Measurements from ENCODE around the gene CDH12. TPM values are rescaled to one million over a fixed set of nuclear protein-coding genes. Genes with fewer than 3 reads are reported as not detected.
"Not testable (repeated sequence)": the region's sequence is repeated elsewhere in the genome, so short reads cannot be mapped to it uniquely, and the experiment has no call there.

Gene CDH12
- polyA plus RNA-seq, 1 experiment, result not detected

DNA sequence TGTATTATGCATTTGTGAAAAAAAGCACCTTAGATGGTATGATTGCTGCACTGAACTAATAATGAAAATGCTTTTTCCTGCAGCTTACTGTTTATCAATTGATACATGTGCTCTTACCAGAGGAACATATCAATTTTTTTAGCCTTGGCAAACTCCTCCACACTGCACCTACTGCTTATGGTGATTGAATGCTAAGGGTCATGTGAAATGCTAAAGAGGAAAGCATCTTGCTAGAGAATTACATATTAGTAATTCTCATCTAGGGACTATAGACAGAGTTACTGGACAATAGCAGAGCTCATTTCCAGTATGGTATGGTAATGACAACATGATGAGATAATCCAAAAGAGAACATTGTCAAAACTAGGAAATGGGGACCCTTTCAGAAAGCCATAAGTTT, 817.1 kb downstream of the CDH12 start:
- Histone ChIP-seq H3K4me3 (ENCODE audit: low read depth, low read length) (no peak overlapping the region), H3K9me3 (ENCODE audit: control insufficient read depth, insufficient read depth, low read length) (no peaks in the 10 kb centered on the region), H3K27me3 (ENCODE audit: control insufficient read depth, insufficient read depth, low read length) (no peaks in the 10 kb centered on the region), H3K27ac (ENCODE audit: low read depth, low read length) (no peak overlapping the region)
- ChIA-PET POLR2A (no interaction called here), CTCF (no interaction called here)
- TF ChIP-seq, protein P1, sequence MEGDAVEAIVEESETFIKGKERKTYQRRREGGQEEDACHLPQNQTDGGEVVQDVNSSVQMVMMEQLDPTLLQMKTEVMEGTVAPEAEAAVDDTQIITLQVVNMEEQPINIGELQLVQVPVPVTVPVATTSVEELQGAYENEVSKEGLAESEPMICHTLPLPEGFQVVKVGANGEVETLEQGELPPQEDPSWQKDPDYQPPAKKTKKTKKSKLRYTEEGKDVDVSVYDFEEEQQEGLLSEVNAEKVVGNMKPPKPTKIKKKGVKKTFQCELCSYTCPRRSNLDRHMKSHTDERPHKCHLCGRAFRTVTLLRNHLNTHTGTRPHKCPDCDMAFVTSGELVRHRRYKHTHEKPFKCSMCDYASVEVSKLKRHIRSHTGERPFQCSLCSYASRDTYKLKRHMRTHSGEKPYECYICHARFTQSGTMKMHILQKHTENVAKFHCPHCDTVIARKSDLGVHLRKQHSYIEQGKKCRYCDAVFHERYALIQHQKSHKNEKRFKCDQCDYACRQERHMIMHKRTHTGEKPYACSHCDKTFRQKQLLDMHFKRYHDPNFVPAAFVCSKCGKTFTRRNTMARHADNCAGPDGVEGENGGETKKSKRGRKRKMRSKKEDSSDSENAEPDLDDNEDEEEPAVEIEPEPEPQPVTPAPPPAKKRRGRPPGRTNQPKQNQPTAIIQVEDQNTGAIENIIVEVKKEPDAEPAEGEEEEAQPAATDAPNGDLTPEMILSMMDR (IDR thresholded peaks at IDR 0.05; ENCODE audit: low read depth, low read length), result no peak
- no peak for DNase-seq (ENCODE audit: low read depth, low spot score)

GRCh38 chr5:22033066-22033465, 820.1 kb downstream of the CDH12 start:
- Histone ChIP-seq H3K27me3 (ENCODE audit: control insufficient read depth, insufficient read depth, low read length) (no peaks in the 10 kb centered on the region), H3K27ac (ENCODE audit: low read depth, low read length) (no peak overlapping the region), H3K4me3 (ENCODE audit: low read depth, low read length) (no peak overlapping the region), H3K9me3 (ENCODE audit: control insufficient read depth, insufficient read depth, low read length) (no peaks in the 10 kb centered on the region)
- TF ChIP-seq, protein P1 (IDR thresholded peaks at IDR 0.05; ENCODE audit: low read depth, low read length), result no peak
- CTCF ChIA-PET, result no interaction called here
- POLR2A ChIA-PET, result no interaction called here
- no peak for DNase-seq (ENCODE audit: low read depth, low spot score)

DNA sequence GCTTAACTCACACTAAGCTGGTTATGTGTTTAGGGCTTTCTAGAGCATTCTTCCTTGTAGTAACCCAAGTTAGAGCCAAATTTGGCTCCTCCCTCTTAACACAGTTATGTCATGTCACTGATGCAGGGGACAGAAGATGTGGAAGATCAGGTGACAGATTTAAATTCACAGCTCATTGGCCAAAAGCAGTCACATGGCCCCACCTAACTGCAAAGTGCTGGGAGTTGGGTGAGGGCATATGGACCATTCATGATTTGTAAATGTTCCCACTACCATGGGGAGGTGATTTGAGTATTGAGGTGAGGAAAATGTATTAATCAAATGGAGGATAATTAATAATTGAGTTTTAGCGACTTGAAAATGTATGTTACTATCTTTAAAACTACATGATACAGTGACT, 829.4 kb downstream of the CDH12 start:
- no peaks in the 10 kb centered on the region for H3K9me3 ChIP-seq (ENCODE audit: control insufficient read depth, insufficient read depth, low read length)
- no peak overlapping the region for H3K27ac ChIP-seq (ENCODE audit: low read depth, low read length)
- TF ChIP-seq, protein P1 (IDR thresholded peaks at IDR 0.05; ENCODE audit: low read depth, low read length), result no peak
- ChIA-PET CTCF (no interaction called here), POLR2A (no interaction called here)
- H3K27me3 ChIP-seq (ENCODE audit: control insufficient read depth, insufficient read depth, low read length), result no peaks in the 10 kb centered on the region
- H3K4me3 ChIP-seq (ENCODE audit: low read depth, low read length), result no peak overlapping the region
- DNase-seq (ENCODE audit: low read depth, low spot score), result no peak

DNA sequence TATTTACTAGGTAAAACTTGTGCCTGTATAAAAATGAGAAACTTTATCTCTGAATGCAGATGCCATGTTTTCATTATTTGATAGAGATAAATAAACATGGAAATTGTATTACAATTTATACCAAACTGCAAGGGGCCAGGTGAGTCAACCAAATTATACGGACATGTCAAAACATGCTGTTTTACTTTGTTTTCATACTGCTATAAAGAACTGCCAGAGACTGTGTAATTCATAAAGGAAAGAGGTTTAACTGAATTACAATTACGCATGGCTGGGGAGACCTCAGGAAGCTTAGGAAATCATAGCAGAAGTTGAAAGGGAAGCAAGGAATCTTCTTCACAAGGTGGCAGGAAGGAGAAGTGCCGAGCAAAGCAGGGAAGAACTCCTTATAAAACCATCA, 840.3 kb downstream of the CDH12 start:
- H3K27ac ChIP-seq (ENCODE audit: low read depth, low read length); H3K27me3 ChIP-seq (ENCODE audit: control insufficient read depth, insufficient read depth, low read length); DNase-seq (ENCODE audit: low read depth, low spot score); H3K4me3 ChIP-seq (ENCODE audit: low read depth, low read length); POLR2A ChIA-PET; CTCF ChIA-PET; H3K9me3 ChIP-seq (ENCODE audit: control insufficient read depth, insufficient read depth, low read length): not testable (repeated sequence)

GRCh38 chr5:22010808-22011207, 842.3 kb downstream of the CDH12 start:
- H3K27ac ChIP-seq (ENCODE audit: low read depth, low read length); H3K9me3 ChIP-seq (ENCODE audit: control insufficient read depth, insufficient read depth, low read length); POLR2A ChIA-PET; CTCF ChIA-PET; H3K4me3 ChIP-seq (ENCODE audit: low read depth, low read length); H3K27me3 ChIP-seq (ENCODE audit: control insufficient read depth, insufficient read depth, low read length); DNase-seq (ENCODE audit: low read depth, low spot score): not testable (repeated sequence)

DNA sequence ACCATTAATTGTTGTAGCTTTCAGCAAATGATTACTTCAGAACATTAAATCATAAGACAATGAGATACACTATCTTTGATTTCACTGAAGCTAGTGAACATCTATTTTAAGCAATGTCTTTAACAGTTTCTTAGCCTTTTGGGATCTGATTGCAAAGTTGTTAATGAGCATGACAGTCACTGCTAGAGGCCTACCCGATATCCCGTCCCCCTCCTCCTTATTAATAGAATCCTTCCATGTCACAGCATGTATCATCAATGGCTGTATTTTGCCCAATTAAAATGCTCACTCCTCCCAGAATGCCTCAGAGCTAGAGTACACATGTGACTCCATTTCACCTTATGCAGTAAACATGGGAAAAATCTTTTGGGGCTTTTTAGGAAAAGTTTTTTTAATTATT, 852.0 kb downstream of the CDH12 start:
- POLR2A ChIA-PET; CTCF ChIA-PET; H3K9me3 ChIP-seq (ENCODE audit: control insufficient read depth, insufficient read depth, low read length); H3K4me3 ChIP-seq (ENCODE audit: low read depth, low read length); H3K27me3 ChIP-seq (ENCODE audit: control insufficient read depth, insufficient read depth, low read length); DNase-seq (ENCODE audit: low read depth, low spot score); H3K27ac ChIP-seq (ENCODE audit: low read depth, low read length): not testable (repeated sequence)

GRCh38 chr5:21985799-21986198, 867.3 kb downstream of the CDH12 start:
- DNase-seq (ENCODE audit: low read depth, low spot score); H3K27ac ChIP-seq (ENCODE audit: low read depth, low read length); H3K4me3 ChIP-seq (ENCODE audit: low read depth, low read length); CTCF ChIA-PET; POLR2A ChIA-PET; H3K9me3 ChIP-seq (ENCODE audit: control insufficient read depth, insufficient read depth, low read length); H3K27me3 ChIP-seq (ENCODE audit: control insufficient read depth, insufficient read depth, low read length): not testable (repeated sequence)

DNA sequence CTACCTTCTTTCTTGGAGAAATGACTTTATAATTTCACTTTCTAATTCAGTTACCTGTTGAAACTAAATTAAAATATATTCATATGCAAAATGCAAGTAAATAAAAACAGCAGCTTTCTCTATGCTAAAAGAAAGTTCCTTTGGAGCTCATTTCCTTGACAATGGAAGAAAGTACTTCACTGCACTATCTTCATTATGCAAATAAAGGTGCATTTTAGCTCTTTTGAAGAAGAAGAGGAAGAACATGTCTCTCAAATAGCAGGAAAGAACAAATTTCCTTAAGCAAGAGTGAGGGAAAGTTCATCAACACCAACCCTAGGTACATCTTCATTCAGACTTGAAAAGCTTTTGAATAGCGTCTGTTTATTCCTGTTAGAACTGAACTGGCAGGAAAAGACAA, 901.6 kb downstream of the CDH12 start:
- POLR2A ChIA-PET; H3K27ac ChIP-seq (ENCODE audit: low read depth, low read length); H3K27me3 ChIP-seq (ENCODE audit: control insufficient read depth, insufficient read depth, low read length); H3K9me3 ChIP-seq (ENCODE audit: control insufficient read depth, insufficient read depth, low read length); CTCF ChIA-PET; DNase-seq (ENCODE audit: low read depth, low spot score); H3K4me3 ChIP-seq (ENCODE audit: low read depth, low read length): not testable (repeated sequence)

Measured in AG04450 (cell line).